Kasumi-1 (cell line): Measurements from ENCODE around the gene GRK5.
A peak's percentile ranks its signal among the peaks of the same experiment; 100 is the strongest.

Source experiments
- DNase-seq, 2 experiments: peaks; one replicate each; lab custom pipeline; 2025; lab: John Stamatoyannopoulos, UW

Gene GRK5

GRCh38 chr10:119297207-119297968, 90.0 kb downstream of the GRK5 start:
- no peak for DNase-seq

DNA sequence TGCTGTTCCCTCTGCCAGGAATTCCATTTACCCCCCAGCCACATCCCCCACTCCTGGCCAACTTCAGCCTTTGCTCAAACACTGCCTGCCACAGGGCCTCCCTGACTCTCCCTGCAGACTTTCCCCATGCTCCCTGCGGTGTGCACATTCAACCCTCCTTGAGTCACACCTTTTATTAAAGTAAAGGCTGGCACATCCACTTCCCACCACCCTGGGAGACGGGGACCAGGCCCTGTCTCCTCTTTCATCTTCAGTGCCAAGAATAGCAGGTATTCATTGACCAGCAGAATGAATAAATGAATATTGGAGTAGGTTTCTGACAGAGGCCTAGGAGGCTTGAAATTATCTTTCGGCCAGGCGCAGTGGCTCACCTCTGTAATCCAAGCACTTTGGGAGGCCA, 91.4 kb downstream of the GRK5 start:
- DNase-seq = no peak

DNA sequence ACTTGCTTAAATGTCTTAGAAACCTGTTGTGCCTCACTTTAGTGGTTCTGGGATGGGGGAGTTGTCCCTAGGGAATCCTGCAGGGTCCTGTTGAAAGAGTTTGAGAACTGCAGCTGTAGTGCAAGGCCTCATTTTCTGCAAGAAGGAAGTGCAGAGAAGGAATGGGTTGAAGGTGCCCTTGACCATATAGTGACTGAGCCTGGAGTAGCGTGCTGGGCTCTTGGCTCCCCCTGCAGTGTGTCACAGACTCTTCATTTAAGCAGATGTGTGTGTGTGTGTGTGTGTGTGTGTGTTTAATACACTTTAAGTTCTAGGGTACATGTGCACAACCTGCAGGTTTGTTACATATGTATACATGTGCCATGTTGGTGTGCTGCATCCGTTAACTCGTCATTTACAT, 92.2 kb downstream of the GRK5 start:
- peak; percentile 22 to 28 for DNase-seq

GRCh38 chr10:119301397-119301796, 94.0 kb downstream of the GRK5 start:
- DNase-seq = peak; percentile 16 to 43

DNA sequence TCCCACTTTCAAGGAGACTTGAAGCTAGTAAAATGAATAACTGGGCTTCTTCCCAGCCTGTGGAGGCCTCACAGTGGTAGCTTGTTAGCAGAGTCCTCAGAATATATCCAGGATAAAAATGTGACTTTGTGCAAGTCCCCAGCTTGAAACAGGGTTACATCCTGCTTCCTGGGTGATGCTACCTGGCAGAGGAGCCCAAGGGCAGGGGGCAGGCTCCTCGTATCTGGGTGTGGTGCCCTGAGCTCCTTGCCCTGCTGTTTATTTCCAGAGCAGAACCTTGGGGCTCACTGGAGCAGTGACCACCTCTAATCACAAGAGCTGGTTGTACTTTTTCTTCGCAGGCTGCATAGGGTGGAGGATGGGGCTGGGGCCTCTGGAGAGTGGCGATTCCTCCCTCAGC, 94.8 kb downstream of the GRK5 start:
- no peak for DNase-seq

DNA sequence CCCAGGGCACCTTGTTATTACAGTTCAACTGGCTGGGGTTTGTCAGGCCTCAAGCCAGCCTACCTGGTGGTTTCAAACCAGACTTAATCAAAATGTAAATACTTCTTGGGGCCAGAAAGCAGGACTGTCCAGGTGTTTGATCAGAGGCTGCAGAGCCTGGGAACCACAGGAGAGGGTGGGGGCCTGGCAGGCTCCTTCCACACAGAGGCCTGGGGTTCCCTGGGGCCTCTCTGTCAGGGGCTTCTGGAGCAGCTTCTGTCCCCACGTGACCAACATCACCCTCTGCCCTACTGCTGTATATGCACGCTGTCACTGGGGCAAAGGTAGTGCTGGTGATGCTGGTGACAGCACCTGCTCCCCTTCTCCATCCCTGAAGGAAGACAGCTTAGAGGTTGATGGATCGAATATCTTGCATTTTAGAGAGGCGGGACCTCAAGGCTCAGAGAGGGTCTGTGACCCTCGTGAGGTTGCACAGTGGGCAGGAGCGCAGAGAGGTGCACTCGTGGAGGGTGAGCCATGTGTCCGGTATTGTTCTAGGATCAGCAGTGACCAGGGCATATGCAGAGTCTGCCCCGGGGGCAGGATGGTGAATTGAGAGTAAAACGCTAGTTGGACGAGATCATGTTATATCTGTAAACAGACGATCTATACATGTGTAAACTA, 95.4 kb downstream of the GRK5 start:
- DNase-seq = no peak

DNA sequence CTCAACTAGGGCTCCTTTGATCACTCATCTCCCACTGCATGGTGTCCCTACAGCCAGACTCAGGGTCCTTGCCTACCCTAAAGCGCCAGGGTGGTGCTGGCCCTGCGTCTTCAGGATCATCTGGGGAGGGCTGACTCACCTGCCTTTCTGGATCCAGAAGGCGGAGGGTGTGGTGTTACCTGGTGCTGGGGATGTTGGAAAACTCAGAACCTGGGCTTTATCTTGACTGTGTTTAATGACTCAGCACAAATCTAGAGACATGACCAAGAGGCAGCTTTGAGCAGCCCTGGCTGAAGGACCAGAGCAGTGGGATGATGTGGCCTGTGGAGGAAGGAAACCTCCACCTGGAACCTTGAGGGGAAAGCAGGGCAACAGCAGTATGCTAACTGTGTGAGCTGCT, 96.5 kb downstream of the GRK5 start:
- no peak for DNase-seq

DNA sequence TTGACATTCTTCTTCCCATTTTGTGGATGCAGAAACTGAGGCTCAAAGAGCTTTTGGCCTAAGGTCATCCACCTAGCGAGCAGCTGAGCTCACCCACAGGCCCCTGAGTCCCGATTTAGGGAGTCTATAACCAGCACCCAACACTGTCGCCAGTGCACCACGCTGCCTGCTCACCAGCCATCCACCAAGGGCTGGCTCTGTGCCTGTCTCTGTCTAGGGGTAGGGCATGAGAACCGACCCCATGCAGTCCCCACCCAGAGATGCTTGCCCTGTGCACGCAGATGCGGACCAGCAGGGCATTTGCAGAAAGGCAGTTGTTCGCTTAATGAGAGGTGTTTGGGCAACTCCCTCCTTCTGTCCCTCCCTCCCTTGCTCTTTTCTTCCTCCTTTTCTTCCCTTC, 97.2 kb downstream of the GRK5 start:
- no peak for DNase-seq

GRCh38 chr10:119305860-119306513, 98.6 kb downstream of the GRK5 start:
- peak; percentile 99 for DNase-seq

DNA sequence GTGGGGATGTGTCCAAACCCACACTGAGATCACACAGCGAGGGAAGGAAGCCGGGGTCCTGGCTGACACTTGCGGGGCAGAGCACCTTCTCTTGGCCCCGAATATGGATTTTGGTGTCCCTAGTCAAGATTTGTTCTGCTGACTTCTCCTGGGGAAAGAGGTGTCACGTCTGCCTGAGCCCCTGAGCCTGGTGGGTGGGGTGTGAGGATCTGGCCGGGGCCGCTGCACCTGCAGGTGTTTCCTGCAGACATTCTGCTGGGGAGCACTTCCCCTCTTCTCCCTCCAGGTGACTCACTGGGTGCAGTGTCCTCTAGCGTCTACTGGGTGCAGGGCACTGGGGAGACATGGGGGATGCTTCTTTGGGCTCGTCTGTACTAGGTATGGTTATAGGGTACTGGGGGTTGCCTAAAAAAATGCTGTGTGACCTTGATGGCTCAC, 99.2 kb downstream of the GRK5 start:
- peak; percentile 85 to 88 for DNase-seq

DNA sequence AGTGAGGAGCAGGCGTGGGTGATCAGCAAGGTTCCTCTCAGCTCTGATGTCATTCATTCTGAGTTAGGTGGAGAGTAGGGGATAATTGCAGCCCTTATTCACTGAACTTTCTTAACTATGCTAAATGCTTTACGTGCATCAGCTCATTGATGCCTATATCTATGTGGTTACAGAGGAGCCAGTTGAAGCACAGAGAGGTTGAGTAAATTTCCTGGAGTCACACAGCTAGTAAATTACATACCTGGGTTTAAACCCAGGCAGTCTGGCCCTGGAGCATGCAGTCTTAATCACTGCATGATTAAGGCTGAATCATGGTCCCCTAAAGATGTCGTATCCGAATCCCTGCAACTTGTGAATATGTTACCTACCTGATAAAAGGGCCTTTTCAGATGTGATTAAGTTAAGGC, 99.6 kb downstream of the GRK5 start:
- no peak for DNase-seq

GRCh38 chr10:119308089-119308488, 100.7 kb downstream of the GRK5 start:
- no peak for DNase-seq

- no peak for DNase-seq
These were observed 101.4 kb downstream of the GRK5 start for GRCh38 chr10:119308551-119309422.

DNA sequence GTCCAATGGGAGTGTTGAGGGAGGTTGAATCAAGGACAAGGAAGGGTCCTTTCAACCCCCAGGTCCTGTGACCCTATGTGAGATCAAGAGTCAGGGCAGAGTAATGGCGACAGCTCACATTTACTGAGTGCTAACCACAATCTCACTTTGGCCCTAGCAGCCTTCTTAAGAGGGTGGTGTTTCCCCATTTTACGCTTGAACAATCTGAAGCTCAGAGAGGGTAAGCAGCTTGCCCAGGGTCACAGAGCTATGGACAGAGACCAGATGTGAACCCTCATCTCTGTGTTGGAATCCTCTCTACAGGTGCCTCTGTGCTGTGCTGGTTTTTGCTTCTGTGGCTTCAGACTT, 102.0 kb downstream of the GRK5 start:
- DNase-seq = no peak

DNA sequence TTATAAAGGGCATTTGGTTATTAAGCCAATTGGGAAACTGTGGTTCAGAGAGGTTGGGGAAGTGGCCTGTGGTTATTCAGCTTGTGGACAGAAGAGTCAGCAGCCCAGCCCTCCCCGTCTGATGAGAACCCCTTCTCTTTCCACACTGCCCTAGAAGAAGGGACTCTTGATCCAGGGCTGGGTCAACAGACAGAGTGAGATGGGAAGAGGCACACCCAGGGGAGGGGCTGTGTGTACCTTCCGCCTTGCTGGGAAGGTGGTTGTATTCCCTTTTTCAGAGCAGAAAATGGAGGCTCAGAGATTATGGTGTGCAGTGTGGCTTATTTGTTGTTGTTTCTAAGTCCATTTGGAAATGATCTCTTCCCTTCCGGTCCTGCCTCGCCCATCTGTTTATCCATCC, 103.4 kb downstream of the GRK5 start:
- DNase-seq = no peak

- no peak for DNase-seq
These were observed 104.9 kb downstream of the GRK5 start for GRCh38 chr10:119312241-119312640.

GRCh38 chr10:119313024-119313423, 105.7 kb downstream of the GRK5 start:
- no peak for DNase-seq

- DNase-seq = no peak
These were observed 106.3 kb downstream of the GRK5 start for GRCh38 chr10:119313644-119314043.

DNA sequence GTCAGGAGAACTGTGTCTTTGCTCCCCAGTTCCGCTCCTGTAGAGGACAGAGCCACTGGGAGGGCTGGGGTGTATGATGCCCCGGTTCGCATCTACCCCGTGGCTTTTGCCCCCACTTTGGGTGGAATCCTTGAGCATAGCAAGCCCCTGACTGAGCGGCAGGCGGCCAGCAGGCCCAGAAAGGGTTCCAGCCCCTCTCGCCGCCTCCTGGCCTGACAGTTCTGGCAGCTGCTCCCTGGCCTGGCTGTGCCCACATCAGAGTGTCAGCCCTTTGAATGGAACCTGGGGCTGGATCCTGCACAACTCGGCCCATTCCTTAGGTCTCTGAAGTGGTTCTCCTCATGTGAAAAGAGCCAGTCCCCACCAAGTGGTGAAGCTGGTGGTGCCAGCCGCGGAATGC, 106.7 kb downstream of the GRK5 start:
- DNase-seq = no peak

GRCh38 chr10:119314486-119314885, 107.1 kb downstream of the GRK5 start:
- no peak for DNase-seq

- DNase-seq = peak; percentile 75 to 78
These were observed 108.0 kb downstream of the GRK5 start for GRCh38 chr10:119315128-119316001.
